Hepatocyte (in vitro differentiated cells): ENCODE data around the gene CTNND2.
"Not testable (repeated sequence)": the region's sequence is repeated elsewhere in the genome, so short reads cannot be mapped to it uniquely, and the experiment has no call there.

Experiments used
- CTCF ChIP-seq: fragments of 200-600 bp; sonication (generic); IDR thresholded peaks from 2 replicates; pipeline ENCODE4 v1.5.1; 2016; ENCODE audit warnings: antibody characterized with exemption, mild to moderate bottlenecking; ENCODE audit not compliant: poor library complexity
- EZH2phosphoT487 ChIP-seq: fragments of 200-600 bp; sonication (generic); IDR thresholded peaks from one replicate; pipeline ENCODE4 v1.6.1; 2018; ENCODE audit warnings: antibody characterized with exemption, mild to moderate bottlenecking, low read depth, moderate library complexity; ENCODE audit not compliant: unreplicated experiment, severe bottlenecking

DNA sequence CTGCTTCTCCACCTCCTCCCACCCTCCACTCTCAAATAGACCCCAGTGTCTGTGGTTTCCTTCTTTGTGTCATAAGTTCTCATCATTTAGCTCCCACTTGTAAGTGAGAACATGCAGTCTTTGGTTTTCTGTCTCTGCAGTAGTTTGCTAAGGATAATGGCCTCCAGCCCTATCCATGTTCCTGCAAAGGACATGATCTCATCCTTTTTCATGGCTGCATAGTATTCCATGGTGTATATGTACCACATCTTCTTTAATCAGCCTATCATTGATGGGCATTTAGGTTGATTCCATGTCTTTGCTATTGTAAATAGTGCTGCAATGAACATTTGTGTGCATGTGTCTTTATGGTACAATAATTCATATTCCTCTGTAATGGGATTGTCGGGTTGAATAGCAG, 489.5 kb downstream of the CTNND2 start:
- not testable (repeated sequence) for TF ChIP-seq CTCF, EZH2phosphoT487
